ENCODE data around the gene ARHGAP4. TPM values are rescaled to one million over a fixed set of nuclear protein-coding genes. Genes with fewer than 3 reads are reported as not detected.

Gene ARHGAP4
- polyA plus RNA-seq, 1 donor, result 21.5 TPM

DNA sequence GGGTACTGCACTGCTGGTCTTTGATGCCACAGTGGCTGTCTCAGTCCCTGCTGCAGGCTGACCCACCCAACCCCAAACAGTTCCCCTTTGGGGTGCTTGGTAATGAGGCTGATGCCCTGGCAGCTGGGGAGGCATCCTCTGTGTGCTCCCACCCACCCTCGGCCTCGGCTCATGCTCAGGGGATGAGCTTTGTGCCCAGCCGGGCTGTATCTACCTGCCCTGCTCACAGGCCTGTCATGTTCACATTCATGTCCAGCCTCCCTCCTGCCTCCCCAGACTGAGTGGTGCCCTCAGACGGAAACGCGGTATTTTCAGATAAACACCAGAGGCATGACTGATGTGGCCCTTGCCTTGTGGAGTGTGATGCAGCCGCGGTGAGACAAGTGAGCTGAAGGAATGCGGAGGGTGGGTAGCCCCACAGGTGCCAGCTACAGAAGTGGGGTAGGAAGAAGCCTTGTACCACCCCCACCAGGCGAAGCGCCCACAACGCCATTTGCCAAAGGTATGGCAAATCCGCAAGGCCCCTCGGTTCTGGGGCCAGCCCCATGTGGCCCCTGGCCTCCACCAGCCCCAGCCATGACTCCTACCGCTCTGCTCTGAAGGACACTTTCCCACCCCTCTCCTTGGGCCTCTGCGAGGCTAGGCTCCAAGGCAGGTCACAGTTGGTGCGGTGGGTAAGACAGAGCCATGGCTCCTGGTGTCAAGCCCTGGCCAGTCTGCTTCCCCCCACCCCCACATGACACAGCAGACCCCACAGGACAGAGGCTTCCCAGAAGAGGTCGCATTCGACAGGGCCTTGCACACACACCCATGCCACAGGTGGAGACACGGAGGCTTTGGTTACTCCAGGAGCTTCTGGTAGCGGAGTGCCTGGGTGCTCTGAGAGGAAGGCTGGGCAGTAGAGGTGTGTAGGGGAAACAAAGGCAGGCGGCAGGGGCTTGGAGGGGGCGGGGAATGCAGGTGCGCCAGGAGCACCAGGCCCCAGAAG lies 20.2 kb upstream of the ARHGAP4 start:
- DNase-seq (ENCODE audit: low read depth), result no peak

DNA sequence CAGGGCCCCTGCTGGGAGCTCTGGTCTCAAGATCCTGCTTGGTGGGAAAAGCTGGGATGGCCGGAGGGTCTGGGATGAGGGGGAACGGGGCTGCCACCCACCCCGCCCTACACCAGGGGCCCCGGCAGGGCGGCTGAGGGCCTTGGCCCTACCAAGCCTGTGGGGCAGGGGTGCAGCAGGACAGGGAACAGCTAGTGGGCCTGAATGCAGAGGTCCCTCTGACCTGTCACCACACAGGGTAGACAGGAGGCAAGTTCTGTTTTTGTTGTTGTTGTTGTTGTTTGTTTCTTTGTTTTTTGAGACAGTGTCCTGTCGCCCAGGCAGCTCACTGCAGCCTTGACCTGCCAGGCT lies 18.7 kb upstream of the ARHGAP4 start:
- no peak for DNase-seq (ENCODE audit: low read depth)

DNA sequence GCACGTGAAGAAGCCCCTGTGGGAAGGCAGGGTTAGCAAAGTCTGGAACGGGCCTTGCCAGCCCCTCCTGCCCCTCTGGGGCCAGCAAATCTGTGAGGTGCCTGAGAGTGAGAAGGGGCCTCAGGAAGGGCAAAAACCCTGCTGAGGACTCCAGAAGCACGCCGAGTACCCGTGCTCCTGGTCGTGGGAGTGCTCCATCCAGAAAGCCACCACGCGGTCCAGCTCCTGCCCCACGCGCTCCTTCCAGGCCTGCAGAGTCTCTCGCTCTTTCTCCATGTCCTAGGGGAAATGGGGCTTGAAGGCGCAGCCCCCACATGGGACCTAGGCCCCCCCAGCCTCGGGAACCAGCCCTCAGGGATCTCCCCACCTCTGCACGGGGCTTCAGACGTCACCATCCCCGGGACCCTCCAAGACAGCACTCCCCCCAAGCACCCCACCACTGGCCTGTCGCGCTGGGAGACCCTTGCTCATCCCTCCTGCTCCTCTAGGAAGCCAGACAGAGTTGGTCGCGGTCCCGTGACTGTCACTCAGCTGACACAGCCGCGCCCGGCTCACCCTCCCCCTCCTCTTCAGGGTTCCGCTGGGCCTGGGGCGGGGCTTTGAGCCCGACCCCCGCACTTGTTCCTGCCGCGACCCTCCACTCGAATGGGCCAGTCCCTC lies 18.2 kb upstream of the ARHGAP4 start, which contains the start of gene RENBP:
Gene RENBP, minus strand, starts transcription at position 504 of the 660 bp plus-strand sequence. Its CDS starts 33 bp downstream, at position 471.
- DNase-seq (ENCODE audit: low read depth), result no peak

DNA sequence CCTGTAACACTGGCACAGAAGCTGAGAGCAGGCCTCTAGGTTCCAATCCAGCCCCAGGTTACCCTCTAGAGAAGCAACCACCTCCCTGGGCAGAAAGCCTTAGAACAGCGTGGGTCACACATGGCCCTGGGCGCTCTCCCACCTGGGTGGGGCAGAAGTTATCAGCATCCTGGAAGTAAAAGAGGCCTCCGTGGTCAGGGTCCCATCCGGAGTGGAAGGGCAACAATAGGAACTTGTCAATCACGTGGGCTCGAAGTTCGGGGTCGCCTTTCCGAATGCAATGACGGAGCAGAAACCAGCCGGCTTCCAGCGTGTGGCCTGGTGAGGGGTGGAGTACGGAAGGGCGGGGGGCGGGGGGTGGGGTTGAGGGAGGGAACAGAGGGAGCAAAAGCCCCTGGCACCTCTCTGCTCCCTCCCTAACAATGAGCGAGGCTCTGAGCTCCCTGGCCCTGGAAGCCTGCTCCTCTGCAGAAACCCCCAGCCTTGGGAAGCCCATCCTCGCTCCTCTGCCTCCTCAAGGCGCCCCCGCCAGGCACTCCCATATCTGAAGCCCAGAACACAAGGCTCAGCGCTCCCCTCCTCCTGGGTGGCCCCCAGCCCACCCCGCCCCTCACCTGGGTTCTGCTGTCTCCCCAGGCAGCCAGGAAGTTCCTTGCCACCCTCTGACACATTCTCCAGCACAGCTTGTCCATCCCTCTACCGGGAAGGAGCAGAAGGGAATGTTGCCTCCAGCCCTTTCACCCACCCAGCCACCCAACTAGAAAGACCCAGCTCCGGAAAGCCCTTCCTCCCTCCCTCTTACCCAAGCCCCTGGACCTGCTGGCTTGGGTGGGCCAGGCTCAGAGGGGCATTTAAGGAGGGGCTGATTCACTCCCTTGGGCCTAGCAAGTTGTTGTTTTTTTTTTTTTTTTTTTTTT lies 15.5 kb upstream of the ARHGAP4 start:
- no peak for DNase-seq (ENCODE audit: low read depth)

DNA sequence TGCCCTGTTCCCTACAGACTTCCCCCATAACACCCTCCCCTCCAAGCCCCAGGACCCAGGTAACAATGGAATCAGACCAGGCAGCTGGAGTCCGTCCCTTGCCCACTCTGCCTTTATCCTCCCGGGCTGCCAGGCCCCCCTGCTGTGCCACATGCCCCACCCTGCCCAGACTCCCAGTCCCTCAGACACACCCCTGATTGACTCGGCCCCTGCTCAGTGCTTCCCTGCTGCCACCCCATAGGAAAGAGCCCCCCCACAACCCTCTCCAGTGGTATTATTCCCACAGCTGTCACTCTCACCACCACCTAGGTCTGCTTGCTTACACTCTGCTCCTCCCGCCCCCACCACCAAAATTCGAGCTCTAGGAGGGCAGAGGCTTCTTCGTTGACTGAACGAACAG lies 13.5 kb upstream of the ARHGAP4 start:
- no peak for DNase-seq (ENCODE audit: low read depth)

DNA sequence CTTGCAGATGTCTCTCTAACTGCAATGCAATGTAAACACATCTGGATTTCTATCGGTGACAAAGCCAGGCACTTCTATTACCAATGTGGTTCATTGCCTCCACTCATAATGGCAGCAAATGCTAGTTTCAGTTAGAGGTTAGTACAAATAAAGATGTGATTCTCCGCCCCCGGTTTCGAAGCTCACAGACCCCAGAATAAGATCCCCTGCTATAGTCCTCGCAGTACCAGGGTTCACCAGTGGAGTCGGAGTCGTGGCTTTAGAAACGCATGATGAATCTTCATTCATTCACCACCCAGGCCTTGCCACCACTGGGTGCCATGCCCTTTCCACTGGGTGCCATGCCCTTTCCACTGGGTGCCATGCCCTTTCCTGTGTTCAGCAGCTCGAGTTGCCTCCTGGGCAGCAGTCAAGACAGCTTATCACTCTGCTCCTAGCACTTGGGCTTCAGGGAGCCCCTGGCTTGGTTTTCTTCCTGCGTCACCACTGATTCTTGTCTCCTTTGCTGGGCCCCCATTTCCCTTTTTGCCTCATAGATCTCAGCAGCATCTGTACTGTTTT lies 12.2 kb upstream of the ARHGAP4 start:
- DNase-seq (ENCODE audit: low read depth), result no peak

DNA sequence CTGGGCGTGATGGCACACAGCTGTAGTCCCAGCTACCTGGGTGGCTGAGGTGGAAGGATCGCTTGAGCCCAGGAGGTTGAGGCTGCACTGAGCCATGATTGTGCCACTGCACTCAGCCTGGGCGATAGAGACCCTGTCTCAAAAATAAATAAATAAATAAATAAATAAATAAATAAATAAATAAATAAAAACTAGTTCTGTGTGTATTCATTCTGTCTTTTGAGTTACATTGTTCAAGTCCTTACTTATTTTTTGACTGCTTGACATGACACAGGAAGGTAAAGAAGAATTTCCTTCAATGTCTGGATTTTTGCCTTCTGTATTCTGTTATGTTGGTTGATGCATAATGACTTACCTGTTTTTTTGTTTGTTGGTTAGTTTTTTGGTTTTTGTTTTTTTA lies 11.0 kb upstream of the ARHGAP4 start:
- DNase-seq (ENCODE audit: low read depth), result no peak

DNA sequence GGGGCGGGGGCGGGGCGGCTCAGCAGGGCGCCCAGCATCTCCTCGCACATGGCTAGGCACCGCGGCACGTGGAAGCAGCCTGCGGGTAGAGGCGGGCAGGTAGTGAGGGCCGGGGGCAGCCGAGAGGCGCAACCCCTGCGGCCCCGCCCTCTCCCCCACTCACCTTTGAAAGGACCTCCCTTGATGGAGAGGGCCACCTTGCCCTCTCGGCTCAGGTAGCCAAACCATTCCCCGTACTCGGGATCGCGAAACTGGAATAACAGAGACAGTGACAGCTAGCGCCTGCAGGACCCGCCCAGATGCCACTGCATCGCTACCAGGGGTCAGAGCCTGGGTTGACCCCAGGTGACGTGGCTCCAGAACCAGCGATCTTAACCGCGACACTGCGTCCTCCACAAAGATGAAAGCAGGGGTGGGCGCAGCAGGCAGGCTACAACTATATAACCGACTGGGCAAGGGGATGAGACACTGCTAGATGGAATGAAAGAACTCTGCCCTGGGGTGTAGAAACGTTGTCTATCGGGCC lies 9.3 kb upstream of the ARHGAP4 start:
- DNase-seq (ENCODE audit: low read depth), result no peak

DNA sequence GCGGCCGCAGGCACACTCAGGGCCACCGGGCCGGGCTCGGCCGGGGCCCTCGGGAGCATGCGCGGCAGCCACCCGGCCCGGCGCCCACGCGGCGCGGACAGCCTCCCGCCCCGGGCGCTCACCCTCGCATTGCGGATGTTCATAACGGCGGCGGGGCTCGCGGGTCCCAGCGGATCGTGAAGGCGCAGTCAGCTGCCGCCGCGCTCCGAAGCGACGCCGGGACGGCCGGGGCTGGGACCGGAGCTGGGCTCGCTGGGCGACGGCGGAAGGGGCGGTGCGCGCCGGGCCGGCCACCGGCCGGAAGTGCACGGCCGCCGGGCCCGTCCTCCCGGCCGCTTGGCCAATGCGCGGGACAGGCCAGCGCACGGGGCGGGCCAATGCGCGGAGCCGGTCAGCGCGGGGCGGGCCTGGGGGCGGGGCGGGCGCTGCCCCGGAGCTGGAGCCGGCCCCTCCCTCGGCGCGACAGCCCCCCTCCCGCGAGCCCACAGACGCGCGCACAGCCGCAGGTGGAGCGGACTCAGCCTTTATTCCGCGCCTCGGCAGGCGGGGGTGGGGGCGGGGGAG lies 8.8 kb upstream of the ARHGAP4 start, which contains the start of gene NAA10:
Gene NAA10, minus strand, starts transcription at position 276 of the 564 bp plus-strand sequence. Its CDS starts 133 bp downstream, at position 143.
- no peak for DNase-seq (ENCODE audit: low read depth)

DNA sequence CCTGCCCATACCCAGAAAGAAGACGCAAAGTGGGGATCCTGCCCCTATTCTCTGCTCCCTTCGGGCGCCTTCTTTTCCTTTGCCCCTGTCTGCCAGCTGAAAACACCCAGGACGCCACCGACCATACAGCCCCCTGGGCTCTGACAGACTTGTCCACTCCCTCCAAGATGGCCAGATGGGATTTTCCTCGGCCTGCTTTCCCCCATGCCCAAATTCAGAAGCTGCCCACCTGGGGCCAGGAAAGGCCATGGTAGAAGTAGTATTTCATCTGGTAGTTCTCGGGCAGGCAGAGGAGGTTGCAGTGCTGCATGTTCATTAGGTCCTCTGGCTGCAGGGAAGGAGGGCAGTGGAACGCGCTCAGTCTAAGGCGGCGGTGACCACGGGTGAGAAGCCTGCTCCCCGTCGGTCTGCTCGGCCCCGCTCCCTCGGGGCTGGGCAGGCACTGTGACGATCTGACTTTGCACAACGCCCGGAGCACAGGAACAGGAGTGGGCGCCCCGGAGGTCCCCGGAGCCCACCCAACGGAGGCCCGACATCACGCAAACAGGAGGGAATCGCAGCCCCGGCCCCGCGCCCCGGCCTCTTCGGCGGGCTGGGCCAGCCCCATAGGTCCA lies 8.2 kb upstream of the ARHGAP4 start:
- DNase-seq (ENCODE audit: low read depth), result no peak

DNA sequence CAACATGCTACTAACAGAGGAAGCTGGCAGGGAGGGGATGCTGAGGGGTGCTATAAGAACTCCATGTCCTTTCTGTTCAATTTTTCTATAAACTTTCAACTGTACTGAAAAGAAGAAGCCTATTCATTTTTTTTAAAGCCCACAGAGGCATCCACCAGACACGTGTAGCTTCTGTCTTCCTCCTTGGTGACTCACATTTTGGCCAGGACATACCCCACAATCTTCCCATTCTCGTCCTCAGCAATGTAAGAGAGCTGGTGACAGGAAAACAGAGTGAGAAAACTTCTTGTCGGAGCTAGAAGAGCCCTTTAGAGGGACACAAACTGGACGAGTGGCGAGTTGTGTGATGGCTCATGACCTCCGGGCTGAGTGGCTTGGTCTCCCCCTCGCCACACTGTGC lies 7.7 kb upstream of the ARHGAP4 start:
- no peak for DNase-seq (ENCODE audit: low read depth)

DNA sequence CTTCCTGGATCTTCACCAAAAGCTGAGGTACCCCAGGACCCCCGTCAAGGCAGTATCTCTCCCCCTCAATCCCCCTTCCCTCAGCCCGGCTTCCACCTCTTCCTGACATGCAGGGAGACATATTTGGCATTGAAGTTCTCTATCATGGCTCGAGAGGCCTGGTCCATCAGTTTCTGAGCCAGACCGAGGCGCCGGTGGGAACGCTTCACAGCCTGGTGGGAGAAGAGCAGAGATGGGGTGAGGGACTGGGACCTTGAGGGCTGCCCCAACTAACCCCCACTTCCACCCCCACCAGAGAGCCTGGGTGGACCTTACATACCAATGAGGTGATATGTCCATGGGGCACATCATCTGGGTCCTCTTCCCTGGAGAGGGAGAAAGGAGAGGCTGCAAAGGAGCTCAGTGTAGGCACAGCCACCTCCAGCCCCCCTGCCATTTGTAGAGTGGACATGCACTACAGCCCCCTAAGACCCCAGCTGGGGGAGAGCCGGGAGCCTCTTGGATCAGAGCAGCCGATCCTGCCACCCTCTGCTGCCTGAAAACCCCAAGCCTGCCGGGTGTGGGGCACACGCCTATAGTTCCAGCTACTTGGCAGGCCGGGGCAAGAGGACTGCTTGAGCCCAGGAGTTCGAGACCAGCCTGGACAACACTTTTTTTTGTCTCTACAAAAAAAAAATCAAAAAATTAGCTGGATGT lies 6.3 kb upstream of the ARHGAP4 start:
- no peak for DNase-seq (ENCODE audit: low read depth)

DNA sequence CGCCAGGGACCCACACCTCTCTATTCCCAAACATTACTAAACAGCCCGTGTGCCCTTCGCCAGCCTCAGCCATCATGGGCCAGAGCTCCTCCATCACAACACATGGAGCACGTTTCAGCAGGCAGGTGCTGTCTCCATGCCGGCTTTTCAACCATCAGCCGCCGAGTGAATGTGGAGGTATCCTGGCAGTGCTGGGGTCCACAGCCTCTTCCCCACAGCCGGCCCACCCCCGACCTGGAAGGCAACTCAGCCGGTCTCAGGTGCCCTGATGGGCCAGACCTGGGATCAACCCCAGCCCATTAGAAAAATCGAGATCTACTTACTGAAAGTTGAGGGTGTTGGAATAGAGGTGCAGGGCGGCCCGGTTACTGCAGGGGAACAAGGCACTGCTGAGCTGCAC lies 5.7 kb upstream of the ARHGAP4 start:
- DNase-seq (ENCODE audit: low read depth), result no peak

DNA sequence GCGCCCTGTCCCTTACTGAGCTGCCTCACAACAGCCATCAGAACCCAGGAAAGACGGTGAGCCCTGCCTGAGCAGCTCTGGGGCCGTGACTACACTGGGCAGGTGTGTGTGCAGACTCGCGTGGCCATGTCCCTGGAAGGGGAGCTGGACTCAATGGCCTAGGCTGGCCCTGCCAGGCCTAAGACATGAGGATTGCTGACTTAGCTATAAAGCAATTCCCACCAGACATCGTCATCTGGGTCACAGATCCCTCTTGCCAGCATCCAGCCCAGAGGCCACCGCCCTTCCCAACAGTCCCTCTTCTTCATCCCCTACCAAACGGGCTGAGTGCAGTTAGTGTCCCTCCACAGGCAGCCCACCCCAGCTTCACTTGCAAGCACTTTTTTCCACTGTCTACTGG lies 5.1 kb upstream of the ARHGAP4 start:
- DNase-seq (ENCODE audit: low read depth), result no peak

DNA sequence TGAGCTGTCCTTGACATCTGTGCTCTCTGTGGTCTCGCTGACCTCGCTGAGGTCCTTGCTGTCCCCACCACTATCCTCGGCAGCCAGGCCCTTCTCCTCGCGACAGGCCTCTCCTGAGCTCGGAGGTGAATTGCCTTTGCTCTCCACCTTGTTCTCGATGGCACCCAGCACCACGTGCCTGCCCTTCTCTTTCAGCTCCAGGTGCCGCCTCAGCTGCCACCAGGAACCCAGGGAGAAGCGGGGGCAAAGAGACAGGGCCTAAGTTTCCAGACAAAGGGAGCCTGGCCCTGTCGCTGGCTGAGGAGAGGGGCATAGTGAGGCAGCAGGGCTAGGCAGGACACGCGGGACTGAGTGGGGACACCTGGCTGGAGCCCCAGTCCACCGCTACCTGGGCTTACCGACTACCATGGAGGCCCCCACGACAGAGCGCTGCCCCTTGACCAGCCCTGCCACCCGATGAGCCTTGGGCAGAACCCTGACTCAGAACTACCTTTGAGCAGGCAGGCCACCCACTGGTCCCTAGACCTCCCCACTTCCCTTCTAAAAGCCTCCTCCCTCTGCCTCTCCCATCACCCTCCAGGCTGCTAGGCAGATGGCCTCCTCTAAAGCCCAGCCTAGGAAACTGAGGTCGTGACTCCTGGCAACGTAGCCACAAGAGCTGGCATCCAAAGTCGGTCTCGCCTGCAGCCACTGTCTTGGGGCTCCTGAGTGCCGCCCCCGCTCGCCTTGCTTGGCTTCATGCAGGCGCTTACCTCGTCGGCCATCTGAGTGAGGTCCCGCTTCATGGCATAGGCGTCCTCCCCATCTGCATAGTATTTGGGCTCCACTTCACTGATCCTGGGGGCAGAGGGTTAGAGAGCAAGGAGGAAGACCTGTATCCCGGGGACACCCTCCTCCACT lies 4.2 kb upstream of the ARHGAP4 start:
- no peak for DNase-seq (ENCODE audit: low read depth)

DNA sequence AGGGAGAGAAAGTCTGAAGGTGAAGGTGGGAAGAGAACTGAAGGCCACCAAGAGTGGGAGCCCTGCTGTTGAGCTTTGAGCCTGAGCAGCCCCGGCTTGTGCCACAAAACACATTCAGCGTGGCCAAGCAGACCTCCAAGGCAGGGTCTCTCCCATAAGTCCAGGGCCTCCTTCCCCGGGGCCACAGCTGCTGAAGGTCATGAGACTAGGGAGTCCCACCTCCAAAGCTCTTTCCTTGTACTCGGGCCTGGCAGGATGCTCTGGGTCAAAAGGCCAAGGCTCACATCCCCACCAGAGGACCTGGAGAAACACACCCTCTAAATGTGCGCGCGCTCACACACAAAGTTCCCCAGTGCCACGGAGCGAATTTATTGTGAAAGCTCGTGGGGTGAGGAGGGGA lies 3.5 kb upstream of the ARHGAP4 start:
- no peak for DNase-seq (ENCODE audit: low read depth)

DNA sequence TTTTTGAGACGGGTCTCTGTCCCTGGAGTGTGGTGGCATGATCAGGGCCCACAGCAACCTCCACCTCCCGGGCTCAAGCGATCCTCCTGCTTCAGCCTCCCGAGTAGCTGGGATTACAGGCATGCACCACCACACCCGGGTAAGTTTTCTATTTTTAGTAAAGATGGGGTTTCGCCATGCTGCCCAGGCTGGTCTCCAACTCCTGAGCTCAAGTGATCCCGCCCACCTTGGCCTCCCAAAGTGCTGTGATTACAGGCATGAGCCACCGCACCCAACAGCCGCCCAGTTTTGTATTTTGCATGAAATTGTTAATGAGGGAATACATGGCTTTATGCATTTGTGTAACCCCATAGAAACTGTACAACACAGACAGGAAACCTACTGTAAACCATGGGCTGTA lies 2.8 kb upstream of the ARHGAP4 start:
- DNase-seq (ENCODE audit: low read depth), result no peak

DNA sequence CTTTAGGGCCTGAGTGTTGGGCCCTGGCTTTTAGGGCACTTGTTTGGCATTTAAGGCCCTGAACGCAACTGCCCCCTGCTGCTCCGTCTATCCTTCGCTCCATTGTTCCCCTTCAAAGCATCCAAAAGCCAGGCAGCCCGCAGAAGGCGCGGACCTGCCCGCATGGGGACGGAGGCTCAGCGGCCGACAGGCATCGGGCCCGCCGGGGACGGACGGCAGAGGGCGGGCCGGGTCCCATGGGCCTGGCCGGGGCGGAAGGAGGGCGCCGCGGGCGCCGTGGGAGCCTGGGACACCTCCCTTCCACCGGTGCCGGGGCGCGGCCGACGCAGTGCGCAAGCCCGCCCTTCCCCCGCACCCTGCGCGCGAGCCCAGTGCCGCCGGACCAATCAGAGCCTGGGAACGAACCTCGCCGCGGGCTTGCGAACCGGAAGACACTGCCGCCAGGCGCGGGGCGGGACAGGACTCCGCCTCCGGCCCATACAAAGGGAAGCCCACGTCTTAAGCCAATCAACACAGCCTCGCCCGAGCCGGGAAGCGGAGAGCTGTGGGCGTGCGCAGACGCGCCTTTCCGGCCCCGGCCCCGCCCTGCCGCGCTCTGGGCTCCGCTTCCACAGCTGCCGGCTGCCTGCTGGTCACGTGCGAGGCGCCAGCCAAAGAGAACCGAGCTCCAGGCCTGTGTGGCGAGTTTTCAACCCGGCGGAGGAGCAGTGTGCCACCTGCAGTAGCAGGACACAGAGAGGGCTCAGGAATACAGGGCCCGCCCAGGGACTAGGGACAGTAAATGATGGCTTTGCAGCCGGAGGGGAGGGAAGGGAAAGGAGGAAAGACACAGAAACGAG lies 2.1 kb upstream of the ARHGAP4 start:
- peak; percentile 91 for DNase-seq (ENCODE audit: low read depth)

All from forelimb muscle (tissue), 1 donor.